Heart right ventricle (tissue), 16 donors: ENCODE measurements around the gene COQ8A. TPM values are rescaled to one million over a fixed set of nuclear protein-coding genes. Genes with fewer than 3 reads are reported as not detected.
"Not testable (repeated sequence)": the region's sequence is repeated elsewhere in the genome, so short reads cannot be mapped to it uniquely, and the experiment has no call there.

ENCODE experiments used
- ATAC-seq, 8 donors: fragments of 200-7000 bp; cut with Tn5 transposase; one replicate each; pipeline ENCODE4 v1.9.1; 2020; ENCODE audit warnings: mild to moderate bottlenecking in 8 of 8, moderate library complexity in 8 of 8, moderate number of reproducible peaks in 1 of 8
- DNase-seq, 2 donors: peaks; one replicate each; pipeline ENCODE4 v3.0.0-alpha.2; 2020
- H3K27ac ChIP-seq, 10 donors: fragments of 200-600 bp; sonication (generic) in 2 of 10; one replicate each; pipeline versions ENCODE4 v1.5.0 to v1.8.0; 2020 to 2022; ENCODE audit warnings: mild to moderate bottlenecking in 3 of 10
- H3K27me3 ChIP-seq, 7 donors: fragments of 200-600 bp; one replicate each; pipeline ENCODE4 v1.8.0; 2021 to 2022; ENCODE audit warnings: mild to moderate bottlenecking in 2 of 7
- H3K36me3 ChIP-seq, 9 donors: fragments of 200-600 bp; sonication (generic) in 1 of 9; one replicate each; pipeline versions ENCODE4 v1.5.0 to v1.8.0; 2020 to 2022; ENCODE audit warnings: mild to moderate bottlenecking in 2 of 9
- H3K4me1 ChIP-seq, 9 donors: fragments of 200-600 bp; sonication (generic) in 1 of 9; one replicate each; pipeline versions ENCODE4 v1.5.0 to v1.8.0; 2020 to 2022; ENCODE audit warnings: mild to moderate bottlenecking in 4 of 9
- H3K4me3 ChIP-seq, 10 donors: fragments of 200-600 bp; sonication (generic) in 2 of 10; one replicate each; pipeline versions ENCODE4 v1.5.0 to v1.8.0; 2020 to 2022; ENCODE audit warnings: mild to moderate bottlenecking in 7 of 10, moderate library complexity in 2 of 10
- H3K9me3 ChIP-seq, 11 donors: fragments of 200-600 bp in 10 of 11; sonication (generic) in 2 of 11; one replicate each; pipeline versions ENCODE4 v1.5.0 to v1.8.0; 2013 to 2022; ENCODE audit warnings: mild to moderate bottlenecking in 2 of 11, control low read depth in 1 of 11, moderate library complexity in 1 of 11
- CTCF ChIP-seq, 9 donors: fragments of 200-600 bp; sonication (generic) in 2 of 9; IDR thresholded peaks; one replicate each; pipeline versions ENCODE4 v1.5.0 to v1.8.0; 2021 to 2022; ENCODE audit warnings: antibody characterized with exemption in 9 of 9, mild to moderate bottlenecking in 5 of 9, moderate library complexity in 1 of 9
- WGBS, 2 donors: extraction: QIAGEN DNeasy Blood & Tissue Kit; methylation state at CpG; one replicate each; pipeline ENCODE4 v1.1.7; 2013; ENCODE audit warnings: inconsistent platforms in 1 of 2; 5-methylcytosine and 5-hydroxymethylcytosine counted together
- intact Hi-C, 10 donors: fragments of 100-400 bp; cut with DNase I; formaldehyde crosslinking; loops; one replicate each; pipeline versions ENCODE4 v1.11.1 to v1.14.2; 2022
- polyA plus RNA-seq, 2 donors: library from polyadenylated mRNA; stranded (reverse); fragments of 200-250 nt; gene quantifications; one replicate each; pipeline ENCODE4 v1.2.3, GENCODE V29; 2013
- total RNA-seq, 10 donors: library from RNA; stranded (reverse); fragmentation: NEBNext Ultra II Directional in 3 of 10; extraction: Animal tissue kit (Norgen Biotek cat#: 25700) in 3 of 10; gene quantifications; one replicate each; pipeline versions ENCODE4 v1.2.1 to v1.2.4, GENCODE V29; 2021 to 2023
- donor health status: Arrhythmogenic right ventricular cardiomyopathy.
- donor health status: ischemic (EF 13 %, LVEDD 7.1; RV severe dilation, severe dysfunction).
- donor health status: healthy with polysubstance abuse.
- donor health status: DM: no; HTN: yes; CAD: no.
- donor health status: DM: no; HTN: no; CAD: no.
- donor health status: ischemic (EF 25% LVEDD 6.9; RV normal size, moderate dysfunction).
- donor health status: ischemic (EF 25% LVEDD 5.7; RV mildly dilated, moderate dysfunction).
- donor health status: healthy.
- donor health status: DM: yes; HTN: yes; CAD: no.
- donor health status: Ischemic cardiomyopathy.
- donor health status: ischemic (EF 35%, LVEDD 5.7; RV mildly dilated, moderate dysfunction).
- donor health status: nonischemic (EF 11% LVEDD 7.7; RV severe dilation, severe dysfunction).
- donor health status: DM: yes; HTN: yes; CAD: no.
- donor health status: PGD.
- donor health status: ischemic (EF 29% LVEDD 5.4; RV normal size, mild dysfunction).
- donor health status: nonischemic (EF 23%, LVEDD 6.1; RV moderate dilation, normal function).

Gene COQ8A
- total and polyA plus RNA-seq, 12 donors, result 136 to 495 (median 253) TPM

DNA sequence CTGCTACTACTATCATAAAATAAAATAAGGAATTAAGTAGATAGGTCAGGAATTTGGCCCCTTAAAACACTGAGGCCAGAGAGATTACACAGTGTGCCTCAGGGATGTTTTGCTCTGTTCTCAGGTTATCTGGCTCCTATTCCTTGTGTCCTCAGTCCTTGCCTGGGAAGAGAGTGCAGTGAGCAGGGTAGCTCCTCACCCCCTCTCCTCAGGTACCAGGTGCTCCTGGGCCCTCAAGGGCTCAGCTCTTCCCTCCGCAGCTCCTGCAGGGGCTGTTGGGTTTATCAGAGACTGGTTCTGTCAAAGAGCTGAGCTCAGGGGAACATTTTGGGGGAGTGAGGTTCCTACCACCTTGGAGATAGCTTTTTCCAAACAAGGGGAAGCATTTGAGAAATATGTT, 20.1 kb upstream of the COQ8A start:
- intact Hi-C loops, result loop anchor here in 6 of 10 donors (1.0 to 10.0 kb wide), 9 partner anchors 19 to 515 kb away; partner anchors contain the start of gene COQ8A (in 1 of the 6)
- H3K4me3 ChIP-seq, result no peak overlapping the region
- DNase-seq (no peak), ATAC-seq (peak in 2 of 8 donors; percentile 34 to 46)
- peaks cover 0 to 8% (median 0%) of the 10 kb centered on the region in 9 donors for H3K36me3 ChIP-seq
- no peaks in the 10 kb centered on the region for H3K27me3 ChIP-seq
- 57% methylated on average over 1 of the region's 1 CpG for WGBS, 2 donors
- TF ChIP-seq CTCF (IDR thresholded peaks at IDR 0.05), result no peak
- H3K27ac ChIP-seq, result peak overlapping the region; percentile 79 to 89 (median 87)
- no peaks in the 10 kb centered on the region for H3K9me3 ChIP-seq
- H3K4me1 ChIP-seq, result peaks cover 0 to 41% (median 11%) of the 10 kb centered on the region in 9 donors

GRCh38 chr1:226920446-226920894, 19.6 kb upstream of the COQ8A start:
- H3K4me3 ChIP-seq, result no peak overlapping the region
- peaks cover 0 to 36% (median 11%) of the 10 kb centered on the region in 9 donors for H3K4me1 ChIP-seq
- ATAC-seq, result peak; percentile 92 to 98 (median 94)
- WGBS, 2 donors, result 38 to 43% methylated on average over 2 of the region's 2 CpGs
- no peaks in the 10 kb centered on the region for H3K27me3 ChIP-seq
- peak; percentile 71 to 78 for DNase-seq
- H3K27ac ChIP-seq, result peak overlapping the region; percentile 79 to 89 (median 87)
- intact Hi-C loops, result loop anchor here in 3 of 10 donors (1.0 to 5.0 kb wide), 3 partner anchors 19 to 52 kb away; partner anchors contain the start of gene COQ8A (in 1 of the 3)
- TF ChIP-seq CTCF (IDR thresholded peaks at IDR 0.05), result no peak
- H3K36me3 ChIP-seq, result peaks cover 0 to 8% (median 0%) of the 10 kb centered on the region in 9 donors
- no peaks in the 10 kb centered on the region for H3K9me3 ChIP-seq

DNA sequence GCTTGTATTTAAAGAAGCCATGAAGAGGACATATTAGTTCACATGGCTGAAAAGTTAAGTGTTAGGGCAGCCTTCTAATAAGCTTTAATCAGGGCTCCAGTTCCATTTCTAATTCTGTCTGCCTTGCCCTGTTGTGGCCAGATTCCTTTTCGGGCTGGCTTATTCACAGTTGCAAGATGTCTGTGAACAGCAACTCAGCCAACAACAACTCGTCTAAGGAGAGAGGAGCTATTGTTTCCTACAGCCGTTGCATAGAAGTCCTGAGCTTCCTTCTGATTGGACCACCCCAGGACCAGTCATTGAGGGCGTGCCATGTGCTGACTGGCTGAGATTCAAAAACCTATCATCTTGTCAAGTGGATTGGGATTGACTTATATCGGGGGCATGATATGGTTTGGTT, 18.6 kb upstream of the COQ8A start:
- DNase-seq (no peak), ATAC-seq (peak in 3 of 8 donors; percentile 5 to 34 (median 24))
- peak overlapping the region in 8 of 10 donors; percentile 71 to 89 (median 87) for H3K27ac ChIP-seq
- peaks cover 0 to 35% (median 11%) of the 10 kb centered on the region in 9 donors for H3K4me1 ChIP-seq
- no peak overlapping the region for H3K4me3 ChIP-seq
- H3K36me3 ChIP-seq, result peaks cover 0 to 8% (median 0%) of the 10 kb centered on the region in 9 donors
- 44 to 63% methylated on average over 5 of the region's 5 CpGs for WGBS, 2 donors
- intact Hi-C loops, result loop anchor here in 3 of 10 donors (5.0 kb wide), 1 partner anchor 51 kb away; no protein-coding TSS in a partner anchor
- no peaks in the 10 kb centered on the region for H3K9me3 ChIP-seq
- TF ChIP-seq CTCF (IDR thresholded peaks at IDR 0.05), result no peak
- H3K27me3 ChIP-seq, result no peaks in the 10 kb centered on the region

GRCh38 chr1:226929260-226930111, 10.6 kb upstream of the COQ8A start:
- H3K36me3 ChIP-seq, H3K27ac ChIP-seq, H3K4me3 ChIP-seq, H3K4me1 ChIP-seq, H3K27me3 ChIP-seq, intact Hi-C loops, ATAC-seq, DNase-seq: not testable (repeated sequence)
- peaks cover 0 to 22% (median 7%) of the 10 kb centered on the region in 11 donors for H3K9me3 ChIP-seq
- 97 to 98% methylated on average over 4 to 5 of the region's 5 CpGs for WGBS, 2 donors
